Measurements from ENCODE around the gene ZMYND8. TPM values are rescaled to one million over a fixed set of nuclear protein-coding genes. Genes with fewer than 3 reads are reported as not detected.
"Not testable (repeated sequence)": the region's sequence is repeated elsewhere in the genome, so short reads cannot be mapped to it uniquely, and the experiment has no call there.

The ZMYND8 gene
- total RNA-seq, 1 experiment from 2014 or later = 11.6 TPM

GRCh38 chr20:47205577-47206123 is 150.8 kb downstream of the ZMYND8 start:
- peaks cover 46% of the 10 kb centered on the region for H3K4me1 ChIP-seq (ENCODE audit: insufficient read depth, low read length)

GRCh38 chr20:47204850-47205122 is 151.7 kb downstream of the ZMYND8 start:
- H3K9me2 ChIP-seq (replicated peaks; ENCODE audit: low read length); H3K9me3 ChIP-seq (ENCODE audit: low read length); H4K20me1 ChIP-seq (ENCODE audit: low read length); H3K27me3 ChIP-seq (ENCODE audit: low read length); BruUV-seq (replicated peaks); ATAC-seq; H3K36me3 ChIP-seq (ENCODE audit: low read depth, low read length); POLR2A ChIA-PET (ENCODE audit: unreplicated experiment); H2AFZ ChIP-seq (ENCODE audit: low read length); H3K79me2 ChIP-seq (ENCODE audit: low read length); H3F3A ChIP-seq (ENCODE audit: low read length, unreplicated experiment); DNase-seq: not testable (repeated sequence)
- Histone ChIP-seq H3K27ac (ENCODE audit: low read length) (peak overlapping the region; percentile 96), H3K9ac (ENCODE audit: low read length) (peak overlapping the region; percentile 68), H3K4me3 (ENCODE audit: low read length) (peak overlapping the region; percentile 10; the same call in 1 of the 2 replicates), H3K4me1 (ENCODE audit: insufficient read depth, low read length) (peaks cover 55% of the 10 kb centered on the region), H3K4me2 (ENCODE audit: low read length) (peak overlapping the region; percentile 68)
- intact Hi-C loops (cut with micrococcal nuclease) = loop anchor here (2.0 kb wide), 3 partner anchors 70 to 260 kb away; no protein-coding TSS in a partner anchor
- CTCF ChIA-PET = interaction anchor here (0.5 to 2.0 kb wide), 4 partner anchors 66 to 452 kb away, joined by 3 to 22 read pairs (median 4); no protein-coding TSS in a partner anchor

More at GRCh38 chr20:47205577-47206123, 150.8 kb downstream of the ZMYND8 start:
- Histone ChIP-seq H4K20me1 (ENCODE audit: low read length) (no peaks in the 10 kb centered on the region), H3K27ac (ENCODE audit: low read length) (peak overlapping the region; percentile 96), H3K9me3 (ENCODE audit: low read length) (no peaks in the 10 kb centered on the region), H3K4me2 (ENCODE audit: low read length) (peak overlapping the region; percentile 68), H3K9ac (ENCODE audit: low read length) (peak overlapping the region; percentile 68), H3F3A (ENCODE audit: low read length, unreplicated experiment) (peaks cover 7% of the 10 kb centered on the region), H3K9me2 (replicated peaks; ENCODE audit: low read length) (no peaks in the 10 kb centered on the region), H3K79me2 (ENCODE audit: low read length) (no peaks in the 10 kb centered on the region), H3K27me3 (ENCODE audit: low read length) (no peaks in the 10 kb centered on the region), H2AFZ (ENCODE audit: low read length) (peak overlapping the region; percentile 50), H3K36me3 (ENCODE audit: low read depth, low read length) (peaks cover 4% of the 10 kb centered on the region; the same call in 1 of the 2 replicates), H3K4me3 (ENCODE audit: low read length) (no peak overlapping the region; the same call in 1 of the 2 replicates)
- BruUV-seq (replicated peaks) = no TSS peak
- no peak for TF ChIP-seq EZH2phosphoT487 (IDR thresholded peaks at IDR 0.05; ENCODE audit: borderline replicate concordance, low read length)
- no peak for TF ChIP-seq EZH2 (IDR thresholded peaks at IDR 0.05; ENCODE audit: low read length, unreplicated experiment)
- peak; percentile 92 for TF ChIP-seq CTCF (conservative IDR thresholded peaks at IDR 0.05; ENCODE audit: low read depth, low read length)
- CTCF ChIA-PET = interaction anchor here (0.5 to 2.0 kb wide), 12 partner anchors 9 to 453 kb away, joined by 3 to 22 read pairs (median 4); no protein-coding TSS in a partner anchor
- DNase-seq (peak; percentile 97), ATAC-seq (peak; percentile 82)
- POLR2A ChIA-PET (ENCODE audit: unreplicated experiment) = no interaction called here
- intact Hi-C loops (cut with micrococcal nuclease) = loop anchor here (2.0 kb wide), 3 partner anchors 69 to 259 kb away; no protein-coding TSS in a partner anchor

GRCh38 chr20:47204008-47204849 is 152.3 kb downstream of the ZMYND8 start:
- Histone ChIP-seq H3K9me2 (replicated peaks; ENCODE audit: low read length) (no peaks in the 10 kb centered on the region), H3K79me2 (ENCODE audit: low read length) (no peaks in the 10 kb centered on the region), H3K4me3 (ENCODE audit: low read length) (peak overlapping the region; percentile 10; the same call in 1 of the 2 replicates), H3K4me2 (ENCODE audit: low read length) (peak overlapping the region; percentile 68), H4K20me1 (ENCODE audit: low read length) (no peaks in the 10 kb centered on the region), H3K27me3 (ENCODE audit: low read length) (no peaks in the 10 kb centered on the region), H3K27ac (ENCODE audit: low read length) (peak overlapping the region; percentile 96), H3F3A (ENCODE audit: low read length, unreplicated experiment) (peaks cover 7% of the 10 kb centered on the region), H3K4me1 (ENCODE audit: insufficient read depth, low read length) (peaks cover 55% of the 10 kb centered on the region), H3K36me3 (ENCODE audit: low read depth, low read length) (no peaks in the 10 kb centered on the region), H3K9me3 (ENCODE audit: low read length) (no peaks in the 10 kb centered on the region), H2AFZ (ENCODE audit: low read length) (no peak overlapping the region), H3K9ac (ENCODE audit: low read length) (peak overlapping the region; percentile 68)
- ChIA-PET POLR2A (ENCODE audit: unreplicated experiment) (interaction anchor here (0.5 kb wide), 1 partner anchor 80 kb away, joined by 5 read pairs; no protein-coding TSS in a partner anchor), CTCF (interaction anchor here (0.8 kb wide), 1 partner anchor 180 kb away, joined by 4 read pairs; no protein-coding TSS in a partner anchor)
- peak; percentile 98 for DNase-seq
- TF ChIP-seq CTCF (conservative IDR thresholded peaks at IDR 0.05; ENCODE audit: low read depth, low read length) (no peak), EZH2phosphoT487 (IDR thresholded peaks at IDR 0.05; ENCODE audit: borderline replicate concordance, low read length) (no peak), EZH2 (IDR thresholded peaks at IDR 0.05; ENCODE audit: low read length, unreplicated experiment) (no peak)
- intact Hi-C loops (cut with micrococcal nuclease) = loop anchor here (2.0 kb wide), 3 partner anchors 71 to 261 kb away; no protein-coding TSS in a partner anchor
- ATAC-seq = peak; percentile 60
- BruUV-seq (replicated peaks) = no TSS peak
